MG63 (cell line): ENCODE data around the gene CACNG5. TPM values are rescaled to one million over a fixed set of nuclear protein-coding genes. Genes with fewer than 3 reads are reported as not detected.

ENCODE experiments used
- DNase-seq: peaks from one replicate; pipeline ENCODE4 v3.0.0-alpha.2; 2020
- H3K27me3 ChIP-seq: fragments of 250-450 bp; sonication (Bioruptor Pico); 2 replicates; pipeline ENCODE4 v1.5.1; 2020; ENCODE audit warnings: mild to moderate bottlenecking, moderate library complexity
- H3K36me3 ChIP-seq: fragments of 250-450 bp; sonication (Bioruptor Pico); 2 replicates; pipeline ENCODE4 v1.5.1; 2020; ENCODE audit warnings: mild to moderate bottlenecking, moderate library complexity
- H3K4me3 ChIP-seq: fragments of 250-450 bp; sonication (Bioruptor Pico); 2 replicates; pipeline ENCODE4 v1.5.1; 2020; ENCODE audit warnings: mild to moderate bottlenecking, moderate library complexity
- H3K9me3 ChIP-seq: fragments of 250-450 bp; sonication (Bioruptor Pico); 2 replicates; pipeline ENCODE4 v1.5.1; 2020; ENCODE audit warnings: mild to moderate bottlenecking, moderate library complexity
- total RNA-seq: library from RNA; depleted of rRNA; stranded (reverse); fragments of >200 nt; shearing (Covaris generic); gene quantifications from 2 replicates; pipeline ENCODE4 v1.2.3, GENCODE V29; 2014; ENCODE audit warnings: low replicate concordance; rRNA removed

CACNG5 gene
- not detected in 2 replicates for total RNA-seq

- H3K27me3 ChIP-seq = peaks cover 31% of the 10 kb centered on the region
- no peak for DNase-seq
- no peaks in the 10 kb centered on the region for H3K9me3 ChIP-seq
These were observed at the start of gene CACNG5 for GRCh38 chr17:66834919-66835454. Gene CACNG5 (plus strand): TSS chr17:66835117. CDS start chr17:66877333, 42,216 bp downstream.

GRCh38 chr17:66786107-66786506 is 48.8 kb upstream of the CACNG5 start:
- H3K36me3 ChIP-seq = peaks cover 20% of the 10 kb centered on the region
- no peaks in the 10 kb centered on the region for H3K9me3 ChIP-seq
- no peaks in the 10 kb centered on the region for H3K27me3 ChIP-seq
- DNase-seq = no peak
- no peak overlapping the region for H3K4me3 ChIP-seq

More at GRCh38 chr17:66834919-66835454, at the start of gene CACNG5:
- H3K36me3 ChIP-seq = no peaks in the 10 kb centered on the region
- H3K4me3 ChIP-seq = no peak within 1 kb of the TSS

GRCh38 chr17:66787914-66788313 is 47.0 kb upstream of the CACNG5 start:
- Histone ChIP-seq H3K27me3 (no peaks in the 10 kb centered on the region), H3K36me3 (peaks cover 27% of the 10 kb centered on the region), H3K9me3 (no peaks in the 10 kb centered on the region), H3K4me3 (no peak overlapping the region)
- DNase-seq = no peak

- Histone ChIP-seq H3K9me3 (no peaks in the 10 kb centered on the region), H3K36me3 (peaks cover 32% of the 10 kb centered on the region), H3K27me3 (no peaks in the 10 kb centered on the region), H3K4me3 (no peak overlapping the region)
- no peak for DNase-seq
These were observed 45.8 kb upstream of the CACNG5 start for GRCh38 chr17:66789093-66789492.

GRCh38 chr17:66789961-66790437 is 44.9 kb upstream of the CACNG5 start:
- Histone ChIP-seq H3K36me3 (peaks cover 32% of the 10 kb centered on the region), H3K9me3 (no peaks in the 10 kb centered on the region), H3K4me3 (no peak overlapping the region), H3K27me3 (no peaks in the 10 kb centered on the region)
- no peak for DNase-seq

GRCh38 chr17:66790501-66791061 is 44.3 kb upstream of the CACNG5 start:
- no peaks in the 10 kb centered on the region for H3K9me3 ChIP-seq
- peaks cover 32% of the 10 kb centered on the region for H3K36me3 ChIP-seq
- no peaks in the 10 kb centered on the region for H3K27me3 ChIP-seq
- H3K4me3 ChIP-seq = no peak overlapping the region
- no peak for DNase-seq

- DNase-seq = no peak
- Histone ChIP-seq H3K36me3 (peaks cover 32% of the 10 kb centered on the region), H3K9me3 (no peaks in the 10 kb centered on the region), H3K4me3 (no peak overlapping the region), H3K27me3 (no peaks in the 10 kb centered on the region)
These were observed 43.6 kb upstream of the CACNG5 start for GRCh38 chr17:66791347-66791746.

GRCh38 chr17:66793814-66794213 is 41.1 kb upstream of the CACNG5 start:
- DNase-seq = no peak
- no peaks in the 10 kb centered on the region for H3K27me3 ChIP-seq
- peaks cover 18% of the 10 kb centered on the region for H3K36me3 ChIP-seq
- H3K4me3 ChIP-seq = no peak overlapping the region
- no peaks in the 10 kb centered on the region for H3K9me3 ChIP-seq

GRCh38 chr17:66795486-66795885 is 39.4 kb upstream of the CACNG5 start:
- Histone ChIP-seq H3K9me3 (no peaks in the 10 kb centered on the region), H3K36me3 (peaks cover 12% of the 10 kb centered on the region), H3K4me3 (no peak overlapping the region), H3K27me3 (no peaks in the 10 kb centered on the region)
- DNase-seq = no peak

GRCh38 chr17:66799849-66800537 is 34.9 kb upstream of the CACNG5 start:
- H3K27me3 ChIP-seq = no peaks in the 10 kb centered on the region
- no peak for DNase-seq
- no peaks in the 10 kb centered on the region for H3K9me3 ChIP-seq
- no peak overlapping the region for H3K4me3 ChIP-seq
- H3K36me3 ChIP-seq = peaks cover 5% of the 10 kb centered on the region

- Histone ChIP-seq H3K27me3 (no peaks in the 10 kb centered on the region), H3K9me3 (no peaks in the 10 kb centered on the region), H3K36me3 (peaks cover 5% of the 10 kb centered on the region), H3K4me3 (no peak overlapping the region)
- DNase-seq = no peak
These were observed 31.4 kb upstream of the CACNG5 start for GRCh38 chr17:66803474-66803951.

GRCh38 chr17:66805567-66805966 is 29.4 kb upstream of the CACNG5 start:
- Histone ChIP-seq H3K4me3 (no peak overlapping the region), H3K27me3 (no peaks in the 10 kb centered on the region), H3K36me3 (peaks cover 5% of the 10 kb centered on the region; the same call in 1 of the 2 replicates), H3K9me3 (no peaks in the 10 kb centered on the region)
- no peak for DNase-seq

- no peaks in the 10 kb centered on the region for H3K9me3 ChIP-seq
- no peak overlapping the region for H3K4me3 ChIP-seq
- no peak for DNase-seq
- H3K27me3 ChIP-seq = no peaks in the 10 kb centered on the region
- no peaks in the 10 kb centered on the region for H3K36me3 ChIP-seq
These were observed 27.7 kb upstream of the CACNG5 start for GRCh38 chr17:66807182-66807581.

- H3K4me3 ChIP-seq = no peak overlapping the region
- H3K9me3 ChIP-seq = no peaks in the 10 kb centered on the region
- no peaks in the 10 kb centered on the region for H3K36me3 ChIP-seq
- no peak for DNase-seq
- H3K27me3 ChIP-seq = no peaks in the 10 kb centered on the region
These were observed 25.5 kb upstream of the CACNG5 start for GRCh38 chr17:66809408-66809807.

- Histone ChIP-seq H3K36me3 (no peaks in the 10 kb centered on the region), H3K27me3 (no peaks in the 10 kb centered on the region), H3K9me3 (no peaks in the 10 kb centered on the region), H3K4me3 (no peak overlapping the region)
- no peak for DNase-seq
These were observed 23.8 kb upstream of the CACNG5 start for GRCh38 chr17:66810951-66811682.

- DNase-seq = no peak
- Histone ChIP-seq H3K27me3 (no peaks in the 10 kb centered on the region), H3K9me3 (no peaks in the 10 kb centered on the region), H3K36me3 (no peaks in the 10 kb centered on the region), H3K4me3 (no peak overlapping the region)
These were observed 23.2 kb upstream of the CACNG5 start for GRCh38 chr17:66811683-66812054.

GRCh38 chr17:66812571-66812970 is 22.3 kb upstream of the CACNG5 start:
- no peak for DNase-seq
- no peaks in the 10 kb centered on the region for H3K27me3 ChIP-seq

More at GRCh38 chr17:66812571-66812970, 22.3 kb upstream of the CACNG5 start:
- peaks cover 1% of the 10 kb centered on the region; the same call in 1 of the 2 replicates for H3K9me3 ChIP-seq
- no peaks in the 10 kb centered on the region for H3K36me3 ChIP-seq
- H3K4me3 ChIP-seq = no peak overlapping the region
